ENCODE data around the gene TMEM150C.
"Not testable (repeated sequence)": the region's sequence is repeated elsewhere in the genome, so short reads cannot be mapped to it uniquely, and the experiment has no call there.

Gene TMEM150C

GRCh38 chr4:82569076-82569475 lies 7.3 kb upstream of the TMEM150C start:
- no peak for DNase-seq (ENCODE audit: extremely low read depth, low read depth)
- no peak for TF ChIP-seq CTCF (IDR thresholded peaks at IDR 0.05; ENCODE audit: low read depth, low read length)

- DNase-seq (ENCODE audit: extremely low read depth, low read depth) = no peak
- TF ChIP-seq CTCF (IDR thresholded peaks at IDR 0.05; ENCODE audit: low read depth, low read length) = no peak
Observed at GRCh38 chr4:82567444-82567843, 5.7 kb upstream of the TMEM150C start.

- DNase-seq (ENCODE audit: extremely low read depth, low read depth) = no peak
- TF ChIP-seq CTCF (IDR thresholded peaks at IDR 0.05; ENCODE audit: low read depth, low read length) = no peak
Observed at GRCh38 chr4:82562564-82562854, 721 bp upstream of the TMEM150C start.

GRCh38 chr4:82560853-82561785 lies 669 bp downstream of the TMEM150C start:
- no peak for DNase-seq (ENCODE audit: extremely low read depth, low read depth)
- no peak for TF ChIP-seq CTCF (IDR thresholded peaks at IDR 0.05; ENCODE audit: low read depth, low read length)

- TF ChIP-seq CTCF (IDR thresholded peaks at IDR 0.05; ENCODE audit: low read depth, low read length) = no peak
- no peak for DNase-seq (ENCODE audit: extremely low read depth, low read depth)
Observed at GRCh38 chr4:82559735-82560120, 2.1 kb downstream of the TMEM150C start.

GRCh38 chr4:82559090-82559734 lies 2.6 kb downstream of the TMEM150C start:
- not testable (repeated sequence) for DNase-seq (ENCODE audit: extremely low read depth, low read depth)

GRCh38 chr4:82555276-82555675 lies 6.5 kb downstream of the TMEM150C start:
- DNase-seq (ENCODE audit: extremely low read depth, low read depth) = no peak
- no peak; the same call in 1 of the 2 replicates for TF ChIP-seq CTCF (IDR thresholded peaks at IDR 0.05; ENCODE audit: low read depth, low read length)

All from AG09319 (cell line).